Stimulated activated CD4-positive, alpha-beta T cell treated with anti-CD3 and anti-CD28 coated beads, Interleukin-2, amount 100 ng/mL, for 24 hours (primary cell): ENCODE measurements around the gene OR5B12.
"Not testable (repeated sequence)": the region's sequence is repeated elsewhere in the genome, so short reads cannot be mapped to it uniquely, and the experiment has no call there.

ENCODE experiments used
- DNase-seq, 2 donors: peaks; one replicate each; pipeline ENCODE4 v3.0.0-alpha.2; 2020

The OR5B12 gene

DNA sequence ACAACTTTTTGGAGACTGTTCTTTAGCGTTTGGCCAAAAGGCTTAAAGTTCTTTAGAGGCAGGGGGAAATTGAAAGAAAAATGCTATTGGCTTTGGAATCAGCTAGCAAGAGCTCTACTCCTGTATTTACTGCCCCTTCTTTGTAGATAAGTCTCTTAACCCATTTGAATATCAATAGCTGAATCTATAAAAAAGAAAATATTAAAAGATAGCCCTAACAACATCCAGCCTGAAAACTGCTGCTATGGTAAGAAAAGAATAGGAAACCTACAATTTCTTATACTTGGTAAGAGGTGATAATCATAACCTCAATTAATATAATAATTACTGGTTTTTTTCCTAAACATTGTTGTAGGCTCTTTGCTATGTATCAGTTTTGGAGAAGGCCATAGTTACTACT, at the start of gene OR5B12:
Gene OR5B12 (minus strand): TSS at position 101 of the 400 bp plus-strand sequence. CDS start 2,085 bp downstream, outside the sequence.
- DNase-seq = no peak

DNA sequence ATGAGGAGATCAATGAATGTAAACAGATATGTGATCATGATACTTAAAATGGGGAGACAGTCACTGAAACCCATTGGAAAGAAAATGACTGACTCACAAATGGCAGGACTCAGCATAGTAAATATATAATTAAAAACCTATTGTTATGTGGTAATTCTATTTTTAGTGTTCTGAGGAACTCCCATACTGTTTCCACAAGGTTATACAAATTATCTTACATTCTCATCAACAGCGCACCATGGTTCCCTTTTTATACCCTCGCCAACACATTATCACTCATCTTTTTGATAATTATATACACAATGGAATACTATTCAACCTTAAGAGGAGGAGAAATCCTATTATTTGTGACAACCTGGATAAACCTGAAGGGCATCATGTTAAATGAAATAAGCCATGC, 48.8 kb upstream of the OR5B12 start:
- DNase-seq = no peak

DNA sequence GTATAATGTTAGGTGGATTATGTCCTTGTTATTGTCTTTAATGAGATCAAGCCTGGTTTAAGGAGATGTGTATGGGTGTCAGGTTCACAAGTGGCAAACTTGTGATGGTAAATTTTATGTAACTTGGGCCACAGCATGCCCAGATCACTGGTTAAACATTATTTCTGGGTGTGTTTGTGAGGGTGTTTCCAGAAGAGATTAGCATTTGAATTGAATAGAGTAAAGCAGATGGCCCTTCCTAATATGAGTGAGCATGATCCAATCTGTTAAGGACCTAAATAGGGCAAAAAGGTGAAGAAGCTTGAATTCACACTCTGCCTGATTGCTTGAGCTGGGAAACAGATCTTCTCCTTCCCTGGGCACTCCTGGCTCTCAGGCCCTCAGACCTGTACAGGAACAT, 45.1 kb upstream of the OR5B12 start:
- DNase-seq = no peak

DNA sequence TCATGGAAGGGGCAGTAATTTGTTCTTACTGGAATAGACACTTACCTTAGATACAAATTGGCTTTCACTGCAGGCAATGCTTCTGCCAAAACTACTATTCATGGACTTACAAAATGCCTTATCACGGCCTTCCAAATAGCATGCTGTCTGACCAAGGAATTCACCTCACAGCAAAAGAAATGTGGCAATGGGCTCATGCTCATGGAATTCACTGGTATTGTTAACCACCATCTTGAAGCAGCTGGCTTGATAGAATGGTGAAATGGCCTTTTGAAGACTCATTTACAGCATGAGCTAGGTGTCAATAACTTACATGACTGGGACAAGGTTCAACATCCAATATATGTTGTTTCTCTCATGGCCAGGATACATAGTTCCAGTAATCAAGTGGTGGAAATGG, 43.9 kb upstream of the OR5B12 start:
- DNase-seq = no peak

DNA sequence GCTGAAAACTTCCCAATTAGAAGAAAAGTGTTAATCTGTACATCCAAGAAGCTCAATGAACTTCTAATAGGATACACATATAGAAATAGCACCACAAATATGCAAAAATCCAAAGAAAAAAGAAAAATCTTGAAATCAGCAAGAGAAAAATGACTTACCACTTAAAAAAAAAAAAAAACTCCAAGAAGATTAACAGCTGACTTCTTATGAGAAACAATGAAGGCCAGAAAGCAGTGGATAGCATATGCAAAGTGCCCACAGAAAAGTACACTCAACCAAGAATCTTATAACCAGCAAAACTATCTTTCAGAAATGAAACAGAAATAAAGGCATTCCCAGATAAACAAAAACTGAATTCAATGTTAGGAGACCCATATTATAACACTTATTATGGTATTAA, 29.9 kb upstream of the OR5B12 start:
- no peak for DNase-seq

DNA sequence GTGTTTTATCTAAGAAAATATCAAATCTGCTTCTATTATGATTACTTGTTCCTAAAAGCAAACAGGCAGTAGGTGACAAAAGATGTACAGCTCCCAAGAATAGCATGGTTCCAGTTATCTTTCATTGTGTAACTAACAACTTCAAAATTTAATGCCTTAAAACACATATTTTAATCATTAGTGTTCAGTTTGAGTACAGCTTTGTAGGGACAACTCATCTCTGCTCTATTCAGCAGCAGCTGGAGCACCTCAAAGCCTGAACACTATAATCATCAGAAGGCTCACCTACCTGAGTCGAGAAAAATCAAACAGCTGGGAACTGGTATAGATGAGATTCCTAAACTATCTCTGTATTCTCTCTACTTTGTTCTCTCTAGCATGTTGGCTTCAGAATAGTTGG, 24.3 kb upstream of the OR5B12 start:
- DNase-seq = no peak

DNA sequence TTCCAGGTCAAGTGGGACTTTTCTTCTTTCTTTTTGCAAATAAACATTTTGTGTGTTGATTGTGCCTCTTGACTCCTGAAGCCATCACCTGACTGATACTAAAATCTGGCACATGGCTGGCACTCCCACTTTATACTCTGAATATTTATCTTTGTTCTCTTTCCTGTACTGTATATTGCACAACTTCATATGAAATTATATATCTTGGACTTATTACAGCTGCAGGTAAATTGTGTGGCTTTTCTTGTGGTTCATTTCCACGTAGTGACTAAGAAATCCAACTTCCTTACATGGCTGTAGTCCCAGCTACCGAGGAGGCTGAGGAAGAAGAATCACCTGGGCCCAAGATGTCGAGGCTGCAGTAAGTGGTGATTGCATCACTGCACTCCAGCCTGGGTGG, 23.7 kb upstream of the OR5B12 start:
- no peak for DNase-seq

DNA sequence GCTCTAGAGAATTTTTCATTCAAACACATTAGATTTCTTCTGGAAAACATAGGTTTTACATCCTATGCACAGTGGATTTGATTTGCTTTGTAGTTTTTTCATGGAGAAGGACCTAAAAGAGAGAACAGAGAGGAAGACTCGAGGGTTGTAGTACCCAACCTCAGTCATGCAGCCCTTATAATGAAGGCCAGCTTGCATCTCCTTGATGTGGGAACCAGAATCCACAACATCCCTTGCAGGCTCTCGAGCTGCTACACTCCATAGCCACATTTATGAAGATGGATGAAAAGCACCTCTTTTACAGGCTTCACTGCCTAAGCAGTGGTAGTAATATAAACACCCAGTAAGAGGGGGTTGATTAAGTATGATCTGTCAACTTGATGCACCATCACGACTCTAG, 9.5 kb upstream of the OR5B12 start:
- no peak for DNase-seq

DNA sequence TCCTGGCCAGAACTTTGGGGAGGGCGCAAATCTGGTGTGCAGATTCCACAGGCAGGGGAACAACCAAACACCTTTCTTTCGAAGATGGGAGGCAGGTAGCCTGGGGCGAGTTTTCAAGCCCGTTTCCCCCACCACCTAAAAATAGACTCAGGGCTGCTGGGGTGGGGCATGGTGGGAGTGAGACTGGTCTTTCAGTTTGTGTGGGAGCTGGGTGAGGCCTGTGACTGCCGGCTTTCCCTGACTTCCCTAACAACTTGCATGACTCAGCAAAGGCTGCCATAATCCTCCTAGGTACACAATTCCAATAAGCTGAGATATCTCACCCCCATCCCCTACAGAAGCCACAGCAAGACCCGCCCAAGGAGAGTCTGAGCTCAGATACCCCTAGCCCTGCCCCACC, 4.3 kb upstream of the OR5B12 start:
- DNase-seq = no peak

DNA sequence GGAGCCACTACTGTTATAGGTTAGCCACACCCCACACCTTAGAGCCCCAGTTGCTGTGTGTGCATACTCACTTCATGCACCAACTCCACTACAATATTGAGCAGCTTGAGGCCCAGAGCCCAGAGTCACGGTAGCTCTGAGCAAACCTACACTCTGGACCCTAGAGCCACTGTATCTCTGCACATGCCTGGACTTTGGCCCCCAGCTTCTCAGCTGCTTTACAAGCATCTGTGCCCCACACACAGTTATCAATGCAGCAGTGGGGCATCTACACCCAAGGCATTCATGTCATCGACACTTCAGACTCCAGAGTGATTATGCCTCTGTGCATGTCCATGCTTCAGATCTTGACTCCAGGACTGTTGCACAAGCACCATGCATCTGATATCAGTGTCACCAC, 2.3 kb upstream of the OR5B12 start:
- DNase-seq = no peak

DNA sequence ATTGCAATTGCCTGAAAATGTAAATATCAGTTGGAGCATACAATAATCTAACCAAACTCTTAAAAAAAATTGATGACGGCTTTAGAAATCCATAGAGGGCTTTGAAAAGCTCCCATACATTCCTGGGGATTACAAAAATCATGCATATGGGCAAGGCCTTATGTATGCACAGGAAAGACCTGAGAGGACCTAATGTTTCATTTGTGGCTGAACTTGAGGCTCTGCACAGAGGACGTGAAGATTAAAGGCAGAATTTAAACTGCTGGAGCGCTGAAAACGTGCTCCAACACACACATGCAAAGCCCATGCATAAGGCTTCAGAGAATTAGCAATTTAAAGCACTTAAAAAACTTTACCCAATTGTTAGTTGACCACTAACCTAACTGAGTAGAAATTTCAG, 3.5 kb downstream of the OR5B12 start:
- DNase-seq = no peak

DNA sequence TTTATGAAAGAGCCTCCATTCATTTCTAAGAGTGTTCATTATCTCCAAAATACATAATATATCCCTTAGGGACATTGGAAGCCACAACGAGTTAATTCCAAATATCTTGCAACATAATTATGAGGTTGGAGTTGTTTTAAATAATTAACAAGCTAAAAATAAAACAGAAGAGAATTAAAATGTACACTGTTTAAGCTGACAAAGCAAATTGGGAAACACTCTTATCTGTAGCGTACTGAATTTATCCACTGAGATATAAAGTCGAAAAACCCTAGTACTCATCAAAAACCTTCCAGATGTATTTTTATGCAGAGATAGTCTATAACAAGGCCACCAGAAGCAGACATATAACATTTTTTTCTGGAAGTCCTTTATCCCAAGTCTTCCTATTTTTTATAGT, 7.8 kb downstream of the OR5B12 start:
- DNase-seq = no peak

DNA sequence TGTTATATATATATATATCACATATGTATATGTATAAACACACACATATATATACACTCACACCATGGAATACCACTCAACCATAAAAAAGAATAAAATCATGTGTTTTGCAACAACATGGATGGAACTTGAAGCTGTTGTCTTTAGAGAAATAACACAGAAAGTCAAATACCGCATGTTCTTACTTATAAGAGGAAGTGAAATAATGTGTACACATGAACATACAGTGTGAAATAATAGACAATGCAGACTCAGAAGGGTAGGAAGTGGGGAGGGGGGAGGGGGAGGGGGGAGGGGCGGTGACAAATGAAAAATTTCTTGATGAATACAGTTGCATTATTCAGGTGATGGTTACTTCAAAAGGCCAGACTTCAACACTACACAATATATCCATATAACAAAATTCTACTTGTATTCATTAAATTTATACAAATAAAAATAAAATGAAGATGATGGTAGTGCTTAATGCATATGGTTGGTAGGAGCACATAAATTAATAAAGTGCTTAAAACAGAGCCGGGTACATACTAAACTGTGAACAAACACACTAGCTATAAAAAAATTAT, 8.3 kb downstream of the OR5B12 start:
- no peak for DNase-seq

DNA sequence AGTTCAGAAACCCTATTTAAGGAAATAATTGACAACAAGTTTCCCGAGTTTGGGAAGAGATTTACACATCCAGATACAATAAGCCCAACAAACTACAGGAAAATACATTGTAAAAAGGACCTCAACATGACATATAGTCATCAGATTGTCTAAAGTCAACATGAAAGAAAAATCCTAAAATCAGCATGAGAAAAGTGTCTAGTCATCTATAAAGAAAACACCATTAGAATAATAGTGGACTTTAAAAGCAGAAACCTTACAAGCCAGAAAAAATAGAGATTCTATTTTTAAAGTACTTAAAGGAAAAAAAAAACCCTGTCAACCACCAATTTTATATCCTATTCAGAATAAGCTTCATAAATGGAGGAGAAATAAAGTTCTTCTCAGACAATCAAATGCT, 12.8 kb downstream of the OR5B12 start:
- DNase-seq = no peak

DNA sequence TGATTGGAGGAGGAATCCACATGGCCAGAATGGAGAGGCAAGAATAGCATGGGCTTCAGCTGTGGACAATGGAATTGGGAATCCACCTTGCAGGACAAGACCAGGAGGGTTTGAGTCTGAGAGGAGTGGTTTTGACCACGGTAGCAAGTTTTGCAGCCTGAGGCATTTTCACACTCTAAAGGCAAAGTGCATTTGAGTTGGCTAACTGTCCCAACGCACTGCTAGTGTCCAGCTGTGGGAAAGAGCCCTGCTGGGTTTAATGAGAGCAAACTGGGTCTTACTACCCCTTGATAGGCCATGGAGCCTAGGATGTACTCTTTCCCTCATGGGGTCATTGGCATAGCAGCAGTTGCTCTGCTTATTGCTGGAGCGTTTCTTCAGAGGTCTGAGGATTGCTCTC, 14.0 kb downstream of the OR5B12 start, which contains the start of gene OR5B2:
Gene OR5B2 (minus strand): TSS at position 101 of the 400 bp plus-strand sequence. CDS start 4,860 bp downstream, outside the sequence.
- no peak for DNase-seq

DNA sequence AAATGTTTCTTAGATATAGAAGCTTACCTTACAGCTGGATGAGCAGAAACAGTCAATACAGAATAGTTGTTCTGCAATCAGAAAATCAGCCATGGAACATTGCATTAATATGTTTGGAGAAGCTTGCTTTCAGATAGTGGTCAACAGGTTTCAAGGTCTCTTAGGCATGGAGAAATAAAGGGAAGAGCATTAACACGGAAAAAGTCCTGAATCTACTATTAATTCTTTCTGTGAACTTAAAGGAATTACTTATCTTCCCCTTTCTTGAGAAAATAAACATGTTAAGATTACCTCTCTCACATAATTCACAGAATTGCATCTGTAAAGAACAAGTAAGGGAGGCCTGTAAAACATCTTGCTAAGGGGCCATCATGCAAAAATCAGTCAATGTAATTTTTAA, 35.3 kb downstream of the OR5B12 start, which contains the start of gene OR5B3:
Gene OR5B3 (minus strand): TSS at position 101 of the 400 bp plus-strand sequence. CDS start 3,465 bp downstream, outside the sequence.
- no peak for DNase-seq

DNA sequence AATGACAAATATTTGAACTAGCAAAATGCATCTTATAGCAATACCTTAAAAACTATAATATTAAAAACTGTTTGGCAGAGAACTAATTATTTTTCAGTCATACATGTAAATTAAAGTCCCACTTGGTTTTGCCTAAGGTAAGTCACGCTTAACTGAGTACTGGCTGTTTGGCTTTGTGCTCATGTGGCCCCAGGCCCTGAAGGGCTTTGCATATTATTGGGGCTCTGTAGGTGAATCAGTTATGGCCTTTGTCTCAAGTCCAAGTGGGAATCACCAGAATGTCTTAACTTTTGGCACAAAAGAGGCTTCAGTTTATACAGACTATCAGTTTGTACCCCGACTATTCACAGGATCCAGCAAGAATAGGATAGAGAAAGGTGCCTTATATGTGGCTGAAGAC, 42.4 kb downstream of the OR5B12 start:
- not testable (repeated sequence) for DNase-seq

DNA sequence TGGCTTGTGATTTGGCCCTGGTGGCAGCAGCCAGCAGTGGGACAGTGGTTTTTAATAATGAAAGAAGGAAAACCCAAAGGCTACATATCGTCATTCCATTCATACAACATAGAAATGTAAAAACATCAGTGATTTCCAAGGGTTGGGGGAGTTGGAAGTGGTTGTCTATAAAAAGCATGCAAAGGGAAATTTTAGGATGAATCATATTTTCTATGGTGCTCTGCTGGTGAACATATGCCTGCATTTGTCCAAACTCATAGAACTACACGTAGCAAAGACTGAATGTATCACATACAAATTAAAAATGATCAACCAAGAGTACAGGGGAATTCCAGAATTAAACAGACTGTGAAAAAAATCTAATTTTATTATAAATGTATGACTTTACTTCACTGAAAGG, 46.5 kb downstream of the OR5B12 start:
- no peak for DNase-seq

DNA sequence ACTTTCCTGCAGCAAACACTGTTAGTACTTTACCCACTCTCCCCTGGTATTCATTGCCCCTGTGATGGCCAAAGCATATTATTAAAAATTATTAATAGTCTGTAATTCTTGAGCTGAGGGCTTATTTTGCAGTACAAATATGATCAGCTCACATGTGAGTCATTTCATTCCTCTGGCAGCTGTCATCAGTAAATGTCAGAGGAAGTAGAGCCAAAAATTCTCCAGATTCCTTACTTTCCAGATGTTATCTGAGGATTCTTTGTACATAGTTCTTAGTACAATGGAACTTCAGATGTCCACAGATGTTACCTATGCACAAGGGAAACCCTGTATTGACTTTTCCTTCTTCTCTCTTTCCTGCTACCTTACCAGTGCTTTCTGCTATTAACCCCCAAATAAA, 47.8 kb downstream of the OR5B12 start:
- no peak for DNase-seq

DNA sequence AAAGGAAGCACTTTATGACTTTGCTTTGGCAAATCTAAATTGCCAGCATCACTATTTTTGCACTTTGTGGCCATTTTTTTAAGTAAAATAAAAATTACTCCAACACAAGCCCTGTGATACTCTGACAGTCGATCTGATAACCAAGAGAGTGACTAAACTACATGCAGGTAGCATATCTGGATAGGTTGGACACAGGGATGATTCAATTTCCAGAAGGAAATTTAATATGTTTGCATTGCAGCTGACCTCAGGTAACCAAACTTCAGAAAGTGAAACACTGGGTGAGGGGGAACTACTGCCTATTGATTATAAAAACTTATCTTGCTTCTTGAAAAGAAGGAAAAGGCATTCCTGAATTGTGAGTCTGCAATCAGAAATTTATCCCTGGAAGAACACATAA, 49.3 kb downstream of the OR5B12 start:
- DNase-seq = no peak

DNA sequence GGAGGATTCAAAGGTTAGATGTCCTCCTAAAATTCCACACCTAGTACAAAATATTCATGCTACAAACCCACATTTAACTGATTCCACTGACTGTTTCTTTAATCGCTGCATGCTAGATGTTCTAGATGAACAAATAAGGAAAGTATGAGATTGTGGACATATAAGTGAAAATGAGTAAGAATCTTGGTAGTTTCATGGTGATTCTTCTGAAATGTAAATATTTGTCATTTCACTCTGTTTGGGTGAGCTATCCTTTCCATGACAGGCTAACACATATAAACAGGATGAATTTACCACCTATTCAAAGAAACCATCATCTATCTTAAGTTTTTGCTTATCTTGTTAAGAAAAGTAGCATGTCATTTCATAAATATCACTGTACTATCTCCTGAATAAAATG, 50.2 kb downstream of the OR5B12 start:
- no peak for DNase-seq

DNA sequence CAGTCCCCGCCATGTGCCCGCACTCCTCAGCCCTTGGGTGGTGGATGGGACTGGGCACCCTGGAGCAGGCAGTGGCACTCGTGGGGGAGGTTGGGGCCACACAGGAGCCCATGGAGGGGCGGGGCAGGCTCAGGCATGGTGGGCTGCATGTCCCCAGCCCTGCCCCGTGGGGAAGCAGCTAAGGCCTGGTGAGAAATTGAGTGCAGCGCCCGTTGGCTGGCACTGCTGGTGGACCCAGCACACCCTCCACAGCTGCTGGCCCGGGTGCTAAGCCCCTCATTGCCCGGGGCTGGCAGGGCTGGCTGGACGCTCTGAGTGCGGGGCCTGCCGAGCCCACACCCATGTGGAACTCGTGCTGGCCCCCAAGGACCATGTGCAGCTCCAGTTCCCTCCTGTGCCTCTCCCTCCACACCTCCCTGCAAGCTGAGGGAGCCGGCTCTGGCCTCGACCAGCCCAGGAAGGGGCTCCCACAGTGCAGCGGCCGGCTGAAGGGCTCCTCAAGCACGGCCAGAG, 51.4 kb downstream of the OR5B12 start:
- no peak for DNase-seq
